ENCODE data around the gene NCLN. TPM values are rescaled to one million over a fixed set of nuclear protein-coding genes. Genes with fewer than 3 reads are reported as not detected.

The NCLN gene
- total RNA-seq, 1 donor from 2014 or later: 31.2 TPM

GRCh38 chr19:3253270-3253669, 67.5 kb downstream of the NCLN start:
- DNase-seq (ENCODE audit: low read depth in 2 of 2): no peak

GRCh38 chr19:3254520-3254919, 68.8 kb downstream of the NCLN start:
- DNase-seq (ENCODE audit: low read depth in 2 of 2): no peak

DNA sequence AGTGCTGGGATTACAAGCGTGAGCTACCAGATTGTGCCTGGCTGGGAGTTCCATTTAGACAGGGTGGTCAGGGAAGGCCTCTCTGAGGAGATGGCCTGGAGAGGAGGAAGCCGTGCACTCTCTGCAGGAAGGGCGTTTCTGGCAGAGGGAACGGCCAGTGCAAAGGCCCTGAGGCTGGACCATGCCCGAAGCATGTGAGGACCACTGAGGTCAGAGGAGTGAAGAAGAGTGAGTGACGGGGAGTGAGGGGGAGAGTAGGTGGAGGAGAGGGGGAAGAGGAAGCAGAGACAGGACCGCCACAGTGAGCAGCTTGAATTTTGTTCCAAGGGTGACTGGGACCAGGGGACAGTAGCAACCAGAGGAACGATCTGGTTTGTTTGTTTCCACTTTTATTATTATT, 71.3 kb downstream of the NCLN start:
- no peak for DNase-seq (ENCODE audit: low read depth in 2 of 2)

Other genes with a start within 250 kb of the NCLN start
- 3.3 and 3.4 TPM in 2 replicates for gene ZNF77, start 241.0 kb upstream of the NCLN start, total RNA-seq
- gene TLE6, start 208.4 kb upstream of the NCLN start, total RNA-seq: 0.99 and 1.1 TPM in 2 replicates
- gene TLE2, start 156.7 kb upstream of the NCLN start, total RNA-seq: 7.2 and 17.5 TPM in 2 replicates
- 103 and 142 TPM in 2 replicates for gene TLE5, start 123.4 kb upstream of the NCLN start, total RNA-seq
- gene GNA11, start 91.6 kb upstream of the NCLN start, total RNA-seq: 41.4 and 58.7 TPM in 2 replicates
- under 0.01 TPM in 1 of 2 replicates, not detected in the other for gene GNA15, start 49.9 kb upstream of the NCLN start, total RNA-seq
- under 0.01 and 0.44 TPM in 2 replicates for gene S1PR4, start 7.2 kb upstream of the NCLN start, total RNA-seq
- gene CELF5, start 38.7 kb downstream of the NCLN start, total RNA-seq: not detected in 2 replicates
- 9.4 and 11.7 TPM in 2 replicates for gene NFIC, start 180.7 kb downstream of the NCLN start, total RNA-seq